ENCODE results near the gene ADARB2.

Gene ADARB2

GRCh38 chr10:1643161-1643907, 94.0 kb downstream of the ADARB2 start:
- CTCF ChIA-PET = no interaction called here
- no peak for DNase-seq (ENCODE audit: low read depth, low spot score)
- POLR2A ChIA-PET = no interaction called here
- TF ChIP-seq CTCF (IDR thresholded peaks at IDR 0.05; ENCODE audit: insufficient read depth, low read length, missing control alignments) = no peak
- no peak overlapping the region for H3K4me3 ChIP-seq (ENCODE audit: low read depth, low read length)

GRCh38 chr10:1642600-1643160, 94.6 kb downstream of the ADARB2 start:
- ChIA-PET POLR2A (no interaction called here), CTCF (no interaction called here)
- no peak for DNase-seq (ENCODE audit: low read depth, low spot score)
- H3K4me3 ChIP-seq (ENCODE audit: low read depth, low read length) = no peak overlapping the region
- TF ChIP-seq CTCF (IDR thresholded peaks at IDR 0.05; ENCODE audit: insufficient read depth, low read length, missing control alignments) = no peak

GRCh38 chr10:1641402-1641801, 95.9 kb downstream of the ADARB2 start:
- CTCF ChIA-PET = no interaction called here

GRCh38 chr10:1638889-1639419, 98.4 kb downstream of the ADARB2 start:
- ChIA-PET CTCF (no interaction called here), POLR2A (no interaction called here)
- no peak overlapping the region for H3K4me3 ChIP-seq (ENCODE audit: low read depth, low read length)
- no peak for DNase-seq (ENCODE audit: low read depth, low spot score)
- no peak for TF ChIP-seq CTCF (IDR thresholded peaks at IDR 0.05; ENCODE audit: insufficient read depth, low read length, missing control alignments)

More at GRCh38 chr10:1641402-1641801, 95.9 kb downstream of the ADARB2 start:
- POLR2A ChIA-PET = no interaction called here
- no peak for TF ChIP-seq CTCF (IDR thresholded peaks at IDR 0.05; ENCODE audit: insufficient read depth, low read length, missing control alignments)
- no peak overlapping the region for H3K4me3 ChIP-seq (ENCODE audit: low read depth, low read length)
- no peak for DNase-seq (ENCODE audit: low read depth, low spot score)

GRCh38 chr10:1635340-1635739, 102.0 kb downstream of the ADARB2 start:
- no peak for TF ChIP-seq CTCF (IDR thresholded peaks at IDR 0.05; ENCODE audit: insufficient read depth, low read length, missing control alignments)
- H3K4me3 ChIP-seq (ENCODE audit: low read depth, low read length) = no peak overlapping the region
- ChIA-PET POLR2A (no interaction called here), CTCF (no interaction called here)
- no peak for DNase-seq (ENCODE audit: low read depth, low spot score)

GRCh38 chr10:1634239-1634638, 103.1 kb downstream of the ADARB2 start:
- no peak for DNase-seq (ENCODE audit: low read depth, low spot score)
- ChIA-PET CTCF (no interaction called here), POLR2A (no interaction called here)
- TF ChIP-seq CTCF (IDR thresholded peaks at IDR 0.05; ENCODE audit: insufficient read depth, low read length, missing control alignments) = no peak
- H3K4me3 ChIP-seq (ENCODE audit: low read depth, low read length) = no peak overlapping the region

Measured in AG04449 (cell line).